RWPE1 (cell line): ENCODE measurements around the gene DNAH8.

Experiments
- CTCF ChIA-PET: fragments of 350-600 bp; sonication (Branson Sonifier 250); formaldehyde crosslinking; extraction: SDS; loops from one replicate; lab custom pipeline; 2021; lab: Yijun Ruan, JAX
- POLR2A ChIA-PET: fragments of 400-600 bp; formaldehyde crosslinking; extraction: SDS; loops from one replicate; lab custom pipeline; 2020; ENCODE audit warnings: antibody characterized with exemption; ENCODE audit not compliant: low non-redundant PET; lab: Yijun Ruan, JAX
- DNase-seq: peaks from one replicate; pipeline ENCODE4 v3.0.0; 2012; ENCODE audit warnings: low spot score
- H3K27ac ChIP-seq: fragments of 450-650 bp; 2 replicates; pipeline ENCODE4 v1.5.1; 2017
- TF ChIP-seq, protein P1 (sequence below): fragments of 450-650 bp; conservative IDR thresholded peaks from 2 replicates; pipeline ENCODE4 v1.5.1; 2017; ENCODE audit warnings: low read depth, mild to moderate bottlenecking

Gene DNAH8

GRCh38 chr6:38848760-38849159 lies 133.6 kb downstream of the DNAH8 start:
- H3K27ac ChIP-seq, result no peak overlapping the region
- DNase-seq, result no peak
- TF ChIP-seq, protein P1, sequence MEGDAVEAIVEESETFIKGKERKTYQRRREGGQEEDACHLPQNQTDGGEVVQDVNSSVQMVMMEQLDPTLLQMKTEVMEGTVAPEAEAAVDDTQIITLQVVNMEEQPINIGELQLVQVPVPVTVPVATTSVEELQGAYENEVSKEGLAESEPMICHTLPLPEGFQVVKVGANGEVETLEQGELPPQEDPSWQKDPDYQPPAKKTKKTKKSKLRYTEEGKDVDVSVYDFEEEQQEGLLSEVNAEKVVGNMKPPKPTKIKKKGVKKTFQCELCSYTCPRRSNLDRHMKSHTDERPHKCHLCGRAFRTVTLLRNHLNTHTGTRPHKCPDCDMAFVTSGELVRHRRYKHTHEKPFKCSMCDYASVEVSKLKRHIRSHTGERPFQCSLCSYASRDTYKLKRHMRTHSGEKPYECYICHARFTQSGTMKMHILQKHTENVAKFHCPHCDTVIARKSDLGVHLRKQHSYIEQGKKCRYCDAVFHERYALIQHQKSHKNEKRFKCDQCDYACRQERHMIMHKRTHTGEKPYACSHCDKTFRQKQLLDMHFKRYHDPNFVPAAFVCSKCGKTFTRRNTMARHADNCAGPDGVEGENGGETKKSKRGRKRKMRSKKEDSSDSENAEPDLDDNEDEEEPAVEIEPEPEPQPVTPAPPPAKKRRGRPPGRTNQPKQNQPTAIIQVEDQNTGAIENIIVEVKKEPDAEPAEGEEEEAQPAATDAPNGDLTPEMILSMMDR, result no peak
- POLR2A ChIA-PET, result no interaction called here
- CTCF ChIA-PET, result no interaction called here

DNA sequence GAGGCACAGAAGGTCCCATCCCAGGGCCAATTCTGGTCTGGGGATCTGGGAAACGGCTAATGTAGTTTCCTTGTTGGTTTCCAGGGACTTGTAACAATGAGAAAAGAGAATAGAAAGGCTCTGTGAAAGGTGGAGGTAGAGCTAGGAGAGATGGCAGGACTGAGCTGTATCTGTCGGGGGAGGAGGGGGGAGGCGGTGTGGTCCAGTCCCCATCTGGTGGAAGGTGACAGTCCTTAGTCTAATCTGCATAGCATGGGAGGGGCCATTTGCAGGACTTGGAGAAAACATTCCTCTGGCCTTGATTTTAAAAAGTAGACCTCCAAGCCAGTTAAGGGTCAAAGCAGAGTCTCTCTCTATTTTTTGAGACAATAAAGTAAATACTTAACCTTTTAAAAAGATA lies 137.1 kb downstream of the DNAH8 start:
- DNase-seq, result no peak
- H3K27ac ChIP-seq, result no peak overlapping the region
- POLR2A ChIA-PET, result no interaction called here
- CTCF ChIA-PET, result no interaction called here
- TF ChIP-seq, protein P1, result no peak

DNA sequence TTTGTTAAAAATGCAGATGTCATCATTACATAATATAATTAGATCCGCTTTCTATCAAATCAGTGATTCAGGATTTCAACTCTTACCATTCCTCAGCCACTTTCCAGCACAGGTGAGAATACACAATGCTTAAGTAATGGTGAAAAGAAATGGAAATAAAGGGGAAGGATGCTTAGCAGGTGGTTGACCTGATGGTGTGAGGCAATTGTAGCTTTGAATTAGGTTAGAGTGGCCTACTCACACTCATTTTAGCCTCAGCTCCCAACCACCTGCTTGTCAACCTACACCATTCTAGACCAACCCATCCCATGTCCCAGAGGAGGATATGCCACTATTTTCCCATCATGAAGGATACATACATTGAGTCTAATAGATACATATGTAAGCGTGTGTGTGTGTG lies 138.1 kb downstream of the DNAH8 start:
- ChIA-PET POLR2A (no interaction called here), CTCF (interaction anchor here (0.6 kb wide), 1 partner anchor 9 kb away, joined by 4 read pairs; no protein-coding TSS in a partner anchor)
- H3K27ac ChIP-seq, result no peak overlapping the region
- TF ChIP-seq, protein P1, result no peak
- no peak for DNase-seq

GRCh38 chr6:38856492-38856891 lies 141.4 kb downstream of the DNAH8 start:
- CTCF ChIA-PET, result interaction anchor here (1.1 kb wide), 1 partner anchor 19 kb away, joined by 3 read pairs; no protein-coding TSS in a partner anchor
- DNase-seq, result no peak
- H3K27ac ChIP-seq, result no peak overlapping the region
- POLR2A ChIA-PET, result no interaction called here
- TF ChIP-seq, protein P1, result no peak

DNA sequence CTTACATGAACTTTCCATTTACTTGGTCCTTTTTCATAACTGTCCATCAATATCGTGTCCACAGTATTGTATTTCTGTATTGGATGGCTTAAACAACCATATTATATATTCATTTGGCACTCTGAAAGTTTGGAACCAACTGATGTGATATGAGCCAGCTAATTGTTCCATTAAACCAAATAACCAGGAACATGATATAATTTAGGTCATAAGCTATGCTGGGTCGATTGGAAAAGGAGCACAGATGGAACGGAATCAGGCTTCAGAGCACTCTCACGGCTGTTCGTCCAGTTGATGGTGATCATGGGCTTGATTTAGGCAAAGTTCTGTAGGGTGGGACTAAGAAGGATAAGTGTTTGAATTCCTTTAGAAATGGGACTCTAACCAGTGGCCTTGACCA lies 142.7 kb downstream of the DNAH8 start:
- POLR2A ChIA-PET, result no interaction called here
- CTCF ChIA-PET, result interaction anchor here (0.6 kb wide), 1 partner anchor 128 kb away, joined by 3 read pairs; no protein-coding TSS in a partner anchor
- no peak overlapping the region for H3K27ac ChIP-seq
- no peak for DNase-seq
- TF ChIP-seq, protein P1, result no peak

- ChIA-PET CTCF (interaction anchor here (0.8 kb wide), 1 partner anchor 14 kb away, joined by 3 read pairs; no protein-coding TSS in a partner anchor), POLR2A (no interaction called here)
- TF ChIP-seq, protein P1, result no peak
- no peak overlapping the region for H3K27ac ChIP-seq
- no peak for DNase-seq
Measured at GRCh38 chr6:38860041-38860440, 144.9 kb downstream of the DNAH8 start.
